Measurements from ENCODE around the gene NEK4. TPM values are rescaled to one million over a fixed set of nuclear protein-coding genes. Genes with fewer than 3 reads are reported as not detected.

Gene NEK4
- total RNA-seq, 1 experiment from 2014 or later = 36.2 TPM

- H3K79me2 ChIP-seq (ENCODE audit: insufficient read depth, low read length) = no peaks in the 10 kb centered on the region
- TF ChIP-seq RAD21 (IDR thresholded peaks at IDR 0.05; ENCODE audit: low read depth) (no peak), SRF (IDR thresholded peaks at IDR 0.05; ENCODE audit: low read depth) (no peak), EZH2 (IDR thresholded peaks at IDR 0.05) (no peak), ELF1 (IDR thresholded peaks at IDR 0.05; ENCODE audit: borderline replicate concordance, low read depth) (no peak), CTCF (IDR thresholded peaks at IDR 0.05 in 2 of 3, conservative IDR thresholded peaks at IDR 0.05 in 1 of 3; ENCODE audit: borderline replicate concordance in 1 of 3, insufficient read depth in 1 of 3, low read depth in 2 of 3, low read length in 2 of 3) (no peak), POLR2AphosphoS5 (IDR thresholded peaks at IDR 0.05; ENCODE audit: low read depth, low read length) (no peak), YY1 (IDR thresholded peaks at IDR 0.05; ENCODE audit: extremely low read depth, insufficient replicate concordance, low read depth, low read length) (no peak)
- no peak overlapping the region for H3K4me2 ChIP-seq (ENCODE audit: low read length)
- no peaks in the 10 kb centered on the region for H4K20me1 ChIP-seq (ENCODE audit: insufficient read depth)
- no peaks in the 10 kb centered on the region for H3K27me3 ChIP-seq (ENCODE audit: insufficient read depth, low read length)
- POLR2A ChIA-PET = no interaction called here
- H2AFZ ChIP-seq (ENCODE audit: low read depth, low read length, poor library complexity, severe bottlenecking) = no peak overlapping the region
- BruUV-seq (replicated peaks) = no TSS peak
- no peaks in the 10 kb centered on the region for H3K9me2 ChIP-seq (ENCODE audit: insufficient read depth)
- RAD21 ChIA-PET (ENCODE audit: low non-redundant PET in 1 of 2, low total read pairs in 2 of 2, uncharacterized antibody in 2 of 2, unreplicated experiment in 2 of 2) = no interaction called here
- no peak overlapping the region for H3K27ac ChIP-seq (ENCODE audit: low read depth, low read length)
- no peaks in the 10 kb centered on the region for H3K36me3 ChIP-seq (ENCODE audit: control insufficient read depth in 1 of 2, insufficient read depth in 2 of 2, low read length in 2 of 2)
- H3K4me3 ChIP-seq (replicated peaks in 1 of 2; ENCODE audit: low read depth in 1 of 2, low read length in 2 of 2) = no peak overlapping the region
- intact Hi-C loops (cut with micrococcal nuclease) = no loop called here
- no peak overlapping the region for H3K9ac ChIP-seq (ENCODE audit: low read length)
- CTCF ChIA-PET = no interaction called here
- peaks cover 0 to 6% of the 10 kb centered on the region in 2 experiments; a peak in 1 of 4 replicates for H3K4me1 ChIP-seq (ENCODE audit: control insufficient read depth in 1 of 2, insufficient read depth in 2 of 2, low read length in 2 of 2)
- DNase-seq (ENCODE audit: low read depth, low spot score) = no peak
- H3K9me3 ChIP-seq (ENCODE audit: control insufficient read depth in 1 of 2, insufficient read depth in 1 of 2, low read depth in 1 of 2, low read length in 2 of 2) = no peaks in the 10 kb centered on the region
- ATAC-seq = no peak
These were observed 45.5 kb upstream of the NEK4 start for GRCh38 chr3:52816199-52816598.

- BruUV-seq (replicated peaks) = no TSS peak
- no peaks in the 10 kb centered on the region for H3K4me1 ChIP-seq (ENCODE audit: control insufficient read depth in 1 of 2, insufficient read depth in 2 of 2, low read length in 2 of 2)
- TF ChIP-seq ATF3 (IDR thresholded peaks at IDR 0.05) = no peak
- no peak for TF ChIP-seq FOSL1 (IDR thresholded peaks at IDR 0.05; ENCODE audit: low read depth)
- no peak for TF ChIP-seq ZBTB33 (IDR thresholded peaks at IDR 0.05; ENCODE audit: extremely low read depth, insufficient replicate concordance, low read length)
- TF ChIP-seq EGR1 (IDR thresholded peaks at IDR 0.05; ENCODE audit: low read depth) = no peak
- no peak for TF ChIP-seq MAX (IDR thresholded peaks at IDR 0.05)
- no peak for TF ChIP-seq EZH2phosphoT487 (IDR thresholded peaks at IDR 0.05; ENCODE audit: borderline replicate concordance)
- no peak for TF ChIP-seq JUND (IDR thresholded peaks at IDR 0.05)
- TF ChIP-seq SIN3A (IDR thresholded peaks at IDR 0.05; ENCODE audit: low read depth) = no peak
- no peak for TF ChIP-seq EZH2 (IDR thresholded peaks at IDR 0.05)
- no peak for TF ChIP-seq ZFX (IDR thresholded peaks at IDR 0.05)
- TF ChIP-seq CBX3 (IDR thresholded peaks at IDR 0.05; ENCODE audit: low read depth) = no peak
These were observed 43.1 kb upstream of the NEK4 start for GRCh38 chr3:52813810-52814209.

More at GRCh38 chr3:52813810-52814209, 43.1 kb upstream of the NEK4 start:
- Histone ChIP-seq H3K9me3 (ENCODE audit: control insufficient read depth in 1 of 2, insufficient read depth in 1 of 2, low read depth in 1 of 2, low read length in 2 of 2) (no peaks in the 10 kb centered on the region), H4K20me1 (ENCODE audit: insufficient read depth) (no peaks in the 10 kb centered on the region), H3K4me2 (ENCODE audit: low read length) (no peak overlapping the region), H3K27ac (ENCODE audit: low read depth, low read length) (no peak overlapping the region), H3K36me3 (ENCODE audit: control insufficient read depth in 1 of 2, insufficient read depth in 2 of 2, low read length in 2 of 2) (no peaks in the 10 kb centered on the region), H3K27me3 (ENCODE audit: insufficient read depth, low read length) (no peaks in the 10 kb centered on the region), H3K79me2 (ENCODE audit: insufficient read depth, low read length) (no peaks in the 10 kb centered on the region), H2AFZ (ENCODE audit: low read depth, low read length, poor library complexity, severe bottlenecking) (no peak overlapping the region), H3K4me3 (replicated peaks in 1 of 2; ENCODE audit: low read depth in 1 of 2, low read length in 2 of 2) (no peak overlapping the region), H3K9me2 (ENCODE audit: insufficient read depth) (no peaks in the 10 kb centered on the region), H3K9ac (ENCODE audit: low read length) (no peak overlapping the region)
- intact Hi-C loops (cut with micrococcal nuclease) = no loop called here
- ATAC-seq (no peak), DNase-seq (ENCODE audit: low read depth, low spot score) (no peak)
- POLR2A ChIA-PET = no interaction called here
- RAD21 ChIA-PET (ENCODE audit: low non-redundant PET in 1 of 2, low total read pairs in 2 of 2, uncharacterized antibody in 2 of 2, unreplicated experiment in 2 of 2) = no interaction called here
- CTCF ChIA-PET = no interaction called here
